ENCODE results near the gene LRRC59.
"Not testable (repeated sequence)": the region's sequence is repeated elsewhere in the genome, so short reads cannot be mapped to it uniquely, and the experiment has no call there.

LRRC59 gene

DNA sequence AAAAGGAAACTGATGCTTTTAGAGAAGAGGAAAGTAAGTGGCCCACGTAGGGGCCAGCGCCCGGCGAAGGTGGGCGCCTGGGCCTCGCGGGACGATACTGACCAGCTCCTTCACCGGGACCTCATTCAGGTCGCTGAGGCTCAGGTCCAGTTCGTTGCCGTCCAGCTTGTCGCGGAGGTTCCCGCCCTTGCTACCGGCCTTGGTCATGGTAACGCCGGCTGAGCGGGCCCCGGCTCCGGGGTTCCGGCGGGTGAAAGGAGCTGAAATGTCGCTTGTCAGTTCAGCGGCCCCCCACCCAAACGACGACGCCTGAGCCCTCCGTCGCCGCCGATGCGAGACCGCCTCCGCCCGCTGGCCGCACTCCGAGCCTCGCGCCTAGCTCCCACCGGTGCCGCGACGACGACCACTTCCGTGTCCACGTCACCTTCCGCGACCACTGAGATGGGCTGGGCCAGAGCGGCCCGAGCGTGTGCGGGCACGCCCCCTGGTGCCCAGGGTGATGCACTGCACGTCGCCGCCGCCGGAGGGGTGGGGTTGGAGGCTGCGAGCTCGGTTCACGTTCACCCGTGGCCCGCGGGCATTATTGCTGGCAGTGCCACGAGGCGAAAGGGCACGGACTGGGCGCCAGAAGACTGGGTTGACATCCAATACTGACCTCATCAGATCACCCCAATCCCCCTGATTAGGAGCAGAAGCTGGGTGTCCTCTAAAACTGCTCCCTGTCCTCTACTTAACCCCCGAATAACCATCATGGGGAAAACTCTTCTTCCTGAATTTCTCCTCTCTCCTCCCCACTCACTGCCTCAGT, at the start of gene LRRC59:
Gene LRRC59 (minus strand): TSS at position 413 of the 808 bp plus-strand sequence. CDS start 206 bp downstream, at position 207.
- DNase-seq: peak; percentile 76

- no peak for DNase-seq
Measured at GRCh38 chr17:50445730-50446325, 48.5 kb upstream of the LRRC59 start.

GRCh38 chr17:50444841-50445715, 47.8 kb upstream of the LRRC59 start:
- DNase-seq: no peak

GRCh38 chr17:50443505-50443974, 46.2 kb upstream of the LRRC59 start:
- DNase-seq: no peak

DNA sequence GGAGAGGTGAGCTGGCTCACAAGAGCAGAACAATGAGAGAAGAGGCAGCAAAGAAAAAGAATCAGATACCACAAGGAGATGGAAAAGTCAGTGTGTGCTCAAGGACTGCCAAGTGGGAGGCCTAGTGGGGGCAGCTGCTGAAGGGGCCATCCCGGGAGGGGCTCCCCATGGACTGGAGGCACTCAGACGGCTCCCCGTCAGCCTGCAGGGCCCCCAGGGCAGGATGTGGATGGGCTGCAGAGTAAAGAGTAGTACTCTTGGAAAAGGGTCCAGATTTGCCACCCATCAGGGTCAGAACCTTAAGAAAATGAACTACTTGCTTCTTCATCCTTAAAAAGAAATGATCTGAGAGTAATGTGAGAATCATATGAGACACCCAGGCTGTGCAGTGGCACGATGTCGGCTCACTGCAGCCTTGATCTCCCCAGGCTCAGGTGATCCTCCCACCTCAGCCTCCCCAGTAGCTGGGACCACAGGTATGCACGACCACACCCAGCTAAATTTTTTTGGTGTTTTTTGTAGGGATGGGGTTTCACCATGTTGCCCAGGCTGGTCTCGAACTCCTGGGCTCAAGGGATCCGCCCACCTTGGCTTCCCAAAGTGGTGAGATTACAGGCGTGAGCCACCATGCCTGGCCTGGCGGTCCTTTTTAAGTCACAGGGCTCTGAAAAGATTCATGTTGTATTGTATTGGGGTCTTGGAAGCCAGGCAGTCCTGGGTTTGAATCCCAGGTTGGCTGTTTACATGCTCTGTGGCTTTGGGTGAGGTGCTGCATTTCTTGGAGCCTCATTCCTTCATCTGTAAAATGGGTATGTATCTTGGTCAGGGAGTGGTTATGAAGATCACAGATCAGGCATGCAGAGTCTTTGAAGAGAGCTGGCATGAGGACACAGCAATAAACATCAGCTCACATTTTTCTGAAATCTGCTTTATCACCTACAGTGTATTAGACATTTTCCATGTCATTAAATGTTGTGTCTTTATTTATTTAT, 43.8 kb upstream of the LRRC59 start:
- DNase-seq: no peak

GRCh38 chr17:50440172-50440837, 43.0 kb upstream of the LRRC59 start:
- DNase-seq: no peak

- no peak for DNase-seq
Measured at GRCh38 chr17:50439008-50439407, 41.7 kb upstream of the LRRC59 start.

DNA sequence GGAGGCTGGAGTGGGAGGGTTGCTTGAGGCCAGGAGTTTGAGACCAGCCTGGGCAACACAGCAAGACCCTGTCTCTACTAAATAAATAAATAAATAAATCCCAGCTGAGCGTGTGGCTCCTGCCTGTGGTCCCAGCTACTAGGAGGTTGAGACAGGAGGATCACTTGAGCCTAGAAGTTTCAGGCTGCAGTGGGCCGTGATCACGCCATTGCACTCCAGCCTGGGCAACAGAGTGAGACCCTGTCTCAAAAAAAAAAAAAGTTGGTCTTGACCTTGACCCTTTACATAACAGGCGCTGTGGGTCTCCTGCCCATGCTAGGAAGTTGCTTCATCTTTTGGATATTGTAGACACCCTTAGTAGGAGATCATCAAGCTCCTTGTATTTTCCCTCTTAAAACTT, 40.1 kb upstream of the LRRC59 start:
- no peak for DNase-seq

GRCh38 chr17:50432125-50432762, 34.9 kb upstream of the LRRC59 start:
- no peak for DNase-seq

DNA sequence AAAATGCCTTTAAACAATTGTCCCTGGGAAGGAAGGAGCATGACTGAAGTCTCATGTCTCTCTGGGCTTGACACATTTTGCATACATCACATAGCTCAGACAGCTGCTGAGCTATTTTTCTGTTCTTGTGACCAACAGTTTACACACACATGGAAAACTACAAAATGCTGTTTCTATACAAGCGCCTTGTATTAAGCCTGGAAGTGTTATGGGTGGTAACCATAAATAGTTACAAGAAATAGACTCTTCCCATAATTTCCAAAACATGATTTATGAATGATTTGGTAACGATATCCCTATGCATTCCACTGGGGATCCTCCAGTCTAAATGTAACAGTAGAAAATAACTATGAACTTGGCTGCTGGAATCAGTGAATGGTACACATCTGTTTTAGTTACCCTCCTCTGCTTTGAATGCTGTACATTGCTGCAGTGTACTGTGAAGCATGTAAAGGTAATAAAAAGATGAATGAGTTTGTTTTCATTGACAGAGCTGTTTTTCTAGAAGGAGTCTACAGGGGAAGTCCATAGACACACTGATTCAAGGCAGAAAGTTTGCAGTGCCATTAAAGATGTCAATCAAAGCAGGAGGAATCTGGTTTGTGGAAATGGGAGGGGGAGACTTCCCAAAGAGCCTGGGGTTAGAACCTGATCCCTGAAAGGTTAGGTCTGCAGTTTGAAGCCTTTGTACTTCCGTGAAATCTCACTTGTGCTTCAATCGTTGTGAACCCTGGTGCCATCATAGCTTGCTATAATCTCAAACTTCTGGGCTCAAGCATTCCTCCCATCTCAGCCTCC, 33.7 kb upstream of the LRRC59 start:
- DNase-seq: no peak

- DNase-seq: no peak
Measured at GRCh38 chr17:50429793-50430192, 32.5 kb upstream of the LRRC59 start.

- no peak for DNase-seq
Measured at GRCh38 chr17:50428831-50429424, 31.6 kb upstream of the LRRC59 start.

DNA sequence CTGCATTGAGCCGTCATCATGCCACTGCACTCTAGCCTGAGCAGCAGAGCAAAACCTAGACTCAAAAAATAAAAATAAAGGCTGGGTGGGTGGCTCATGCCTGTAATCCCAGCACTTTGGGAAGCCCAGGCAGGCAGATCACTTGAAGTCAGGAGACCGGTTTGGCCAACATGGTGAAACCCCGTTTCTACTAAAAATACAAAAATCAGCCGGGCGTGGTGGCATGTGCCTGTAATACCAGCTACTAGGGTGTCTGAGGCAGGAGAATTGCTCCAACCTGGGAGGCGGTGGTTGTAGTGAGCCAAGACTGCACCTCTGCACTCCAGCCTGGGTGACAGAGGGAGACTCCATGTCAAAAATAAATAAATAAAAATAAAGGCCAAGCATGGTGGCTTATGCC, 30.8 kb upstream of the LRRC59 start:
- DNase-seq: not testable (repeated sequence)

GRCh38 chr17:50426814-50427787, 29.8 kb upstream of the LRRC59 start:
- DNase-seq: no peak

DNA sequence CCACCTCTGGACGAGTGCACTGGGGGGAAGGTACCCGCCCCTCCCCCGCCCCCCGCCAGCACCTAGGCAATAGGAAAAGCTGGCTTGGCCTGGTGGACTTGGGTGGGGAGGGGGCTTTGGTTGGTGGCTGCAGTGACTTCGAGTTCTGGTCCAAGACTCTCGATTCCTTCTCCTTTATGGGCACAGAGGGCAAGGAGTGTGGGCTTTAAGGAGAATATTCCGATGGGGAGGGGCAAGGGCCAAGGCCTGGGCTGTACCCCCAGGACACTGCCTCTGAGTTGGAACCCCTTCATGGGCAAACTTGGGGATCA, 29.1 kb upstream of the LRRC59 start:
- DNase-seq: no peak

GRCh38 chr17:50425682-50426471, 28.6 kb upstream of the LRRC59 start, which contains the start of gene ACSF2:
Gene ACSF2 (plus strand): TSS chr17:50426218. CDS start chr17:50426262, 44 bp downstream.
- no peak for DNase-seq

GRCh38 chr17:50424996-50425681, 27.8 kb upstream of the LRRC59 start:
- no peak for DNase-seq

Data from NCI-H1092 treated with DMSO at 0.1 percent for 48 hours (cell line).